ENCODE measurements around the gene BRWD1.
A peak's percentile ranks its signal among the peaks of the same experiment; 100 is the strongest.
"Not testable (repeated sequence)": the region's sequence is repeated elsewhere in the genome, so short reads cannot be mapped to it uniquely, and the experiment has no call there.

Gene BRWD1

DNA sequence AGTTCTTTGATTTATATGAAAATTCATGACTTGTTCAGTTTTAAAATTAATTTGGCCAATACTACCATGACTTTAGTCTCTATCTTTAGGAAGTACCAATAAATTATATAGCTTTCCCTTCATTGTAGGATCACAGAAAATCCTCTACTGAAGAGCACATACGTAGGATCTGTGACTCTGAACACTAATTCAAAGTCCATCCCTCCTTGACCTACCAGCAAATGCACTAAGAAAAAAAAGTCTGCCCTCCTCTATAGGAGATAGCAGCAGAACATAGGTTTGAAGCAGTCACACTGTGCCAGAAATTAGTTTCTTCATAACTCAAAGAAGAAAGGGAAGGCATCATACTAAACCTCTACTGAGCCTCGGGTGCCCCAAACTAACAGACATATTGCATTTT lies 16.5 kb downstream of the BRWD1 start:
- no peak for DNase-seq

DNA sequence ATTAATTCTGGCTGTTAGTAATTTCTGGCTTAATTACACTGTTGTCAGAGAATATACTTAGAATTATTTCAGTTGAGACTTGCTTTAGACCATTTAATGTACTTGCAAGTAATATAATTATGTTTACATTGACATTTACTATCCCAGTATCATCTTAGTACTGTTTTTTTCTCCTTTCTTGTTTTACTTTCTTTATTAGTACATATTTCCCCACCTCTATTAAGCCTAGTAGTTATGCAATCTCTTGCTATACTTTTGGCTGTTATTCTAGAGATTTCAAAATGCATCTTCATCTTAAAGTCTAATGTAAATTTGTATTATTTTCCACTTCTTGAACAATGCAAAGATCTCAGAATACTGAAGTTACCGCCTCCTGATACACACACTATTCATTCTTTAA lies 24.4 kb downstream of the BRWD1 start:
- no peak for DNase-seq

GRCh38 chr21:39282911-39283310 lies 30.5 kb downstream of the BRWD1 start:
- no peak for DNase-seq

- no peak for DNase-seq
Measured at GRCh38 chr21:39281853-39282252, 31.6 kb downstream of the BRWD1 start.

DNA sequence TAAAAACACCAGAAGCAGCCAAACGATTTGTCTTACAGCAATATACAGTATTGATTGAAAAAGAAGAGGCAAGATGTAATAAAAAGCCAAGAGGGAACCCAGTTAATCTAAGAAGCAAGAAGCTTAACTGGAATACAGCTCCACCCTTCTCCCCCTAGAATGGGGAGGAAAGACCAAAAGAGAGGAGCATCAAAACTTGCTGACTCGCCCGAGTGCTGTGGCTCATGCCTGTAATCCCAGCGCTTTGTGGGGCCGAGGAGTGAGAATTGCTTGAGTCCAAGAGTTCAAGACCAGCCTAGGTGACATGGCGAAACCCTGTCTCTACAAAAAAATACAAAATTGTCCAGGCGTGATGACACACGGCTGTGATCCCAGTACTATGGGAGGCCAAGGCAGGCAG lies 32.2 kb downstream of the BRWD1 start:
- no peak for DNase-seq

GRCh38 chr21:39269620-39270019 lies 43.8 kb downstream of the BRWD1 start:
- DNase-seq, result no peak

GRCh38 chr21:39265603-39266002 lies 47.8 kb downstream of the BRWD1 start:
- DNase-seq, result no peak

DNA sequence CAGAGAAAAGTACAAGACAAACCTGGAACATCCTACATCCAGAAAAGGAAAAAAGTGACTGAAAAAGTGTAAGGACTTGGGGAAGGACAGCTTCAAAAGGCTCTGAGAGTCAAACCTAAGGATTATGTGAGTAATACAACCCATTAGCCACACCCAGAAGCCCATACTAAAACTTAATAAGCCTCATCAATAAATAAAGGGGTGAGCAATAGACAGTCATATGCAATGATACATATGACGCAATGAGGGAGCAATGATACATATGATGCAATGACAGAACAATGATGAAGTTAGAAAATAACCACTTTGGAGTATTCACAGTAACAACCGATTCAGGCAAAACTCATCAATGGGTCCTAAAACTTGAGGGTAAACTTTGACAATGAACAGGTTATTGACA lies 50.1 kb downstream of the BRWD1 start:
- no peak for DNase-seq

- DNase-seq, result no peak
Measured at GRCh38 chr21:39258207-39258606, 55.2 kb downstream of the BRWD1 start.

DNA sequence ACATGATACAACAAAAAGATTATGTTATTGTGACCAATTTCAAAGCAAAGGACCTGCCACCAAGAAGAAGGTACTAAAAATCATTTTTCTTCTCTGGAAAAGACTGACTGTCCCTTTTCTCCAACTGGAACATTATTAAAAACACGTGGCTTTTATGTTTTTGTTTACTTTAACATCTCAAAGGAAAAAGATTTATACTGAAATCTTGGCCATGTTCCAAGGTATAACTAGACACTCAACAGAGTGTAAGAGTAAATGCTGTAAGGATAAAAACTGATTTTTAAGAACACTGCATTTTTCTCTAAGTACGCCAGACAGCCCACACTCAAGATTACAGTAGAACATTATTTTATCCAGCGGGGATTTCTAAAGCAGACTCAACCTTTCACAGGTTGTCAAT lies 62.1 kb downstream of the BRWD1 start:
- no peak for DNase-seq

DNA sequence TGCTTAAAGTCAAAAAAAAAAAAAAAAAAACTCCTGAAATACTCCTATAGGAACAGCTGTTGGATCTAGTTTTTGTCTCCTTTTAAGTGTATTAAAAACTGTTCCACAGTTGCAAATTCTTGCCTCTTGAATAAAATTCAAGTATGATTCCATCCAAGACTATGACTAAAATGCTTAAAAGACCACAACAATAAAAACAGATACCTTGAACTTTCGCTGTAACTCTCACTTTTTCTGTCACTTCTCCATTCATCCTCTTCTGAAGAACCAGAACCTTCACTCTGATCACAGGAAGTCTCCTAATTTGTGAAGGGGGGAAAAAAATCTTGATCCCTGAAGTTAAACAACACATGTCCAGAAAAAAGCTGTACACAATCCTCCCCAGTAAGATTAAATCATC lies 75.2 kb downstream of the BRWD1 start:
- DNase-seq, result no peak

- DNase-seq, result no peak
Measured at GRCh38 chr21:39232861-39233291, 80.6 kb downstream of the BRWD1 start.

- DNase-seq, result no peak
Measured at GRCh38 chr21:39224930-39225329, 88.5 kb downstream of the BRWD1 start.

DNA sequence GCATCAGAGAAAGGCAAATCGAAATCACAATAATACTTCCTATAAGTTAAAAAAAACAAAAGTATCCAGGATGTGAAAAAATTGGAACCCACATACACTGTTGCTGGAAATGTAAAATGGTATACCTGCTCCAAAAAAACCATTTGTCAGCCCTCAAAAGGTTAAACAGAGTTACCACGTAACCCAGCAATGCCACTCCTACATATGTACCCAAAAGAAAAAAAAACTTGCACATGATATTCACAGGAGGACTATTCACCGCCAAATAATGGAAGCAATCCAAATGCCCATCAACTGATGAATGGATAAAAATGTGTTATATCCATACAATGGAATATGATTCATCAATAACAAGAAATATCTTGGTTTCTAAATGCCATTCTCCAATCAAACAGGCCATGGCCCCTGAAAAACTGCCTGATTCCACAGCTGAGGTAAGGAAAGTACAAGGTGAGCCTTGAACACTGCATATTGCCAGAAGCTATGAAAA lies 91.4 kb downstream of the BRWD1 start:
- DNase-seq, result no peak

DNA sequence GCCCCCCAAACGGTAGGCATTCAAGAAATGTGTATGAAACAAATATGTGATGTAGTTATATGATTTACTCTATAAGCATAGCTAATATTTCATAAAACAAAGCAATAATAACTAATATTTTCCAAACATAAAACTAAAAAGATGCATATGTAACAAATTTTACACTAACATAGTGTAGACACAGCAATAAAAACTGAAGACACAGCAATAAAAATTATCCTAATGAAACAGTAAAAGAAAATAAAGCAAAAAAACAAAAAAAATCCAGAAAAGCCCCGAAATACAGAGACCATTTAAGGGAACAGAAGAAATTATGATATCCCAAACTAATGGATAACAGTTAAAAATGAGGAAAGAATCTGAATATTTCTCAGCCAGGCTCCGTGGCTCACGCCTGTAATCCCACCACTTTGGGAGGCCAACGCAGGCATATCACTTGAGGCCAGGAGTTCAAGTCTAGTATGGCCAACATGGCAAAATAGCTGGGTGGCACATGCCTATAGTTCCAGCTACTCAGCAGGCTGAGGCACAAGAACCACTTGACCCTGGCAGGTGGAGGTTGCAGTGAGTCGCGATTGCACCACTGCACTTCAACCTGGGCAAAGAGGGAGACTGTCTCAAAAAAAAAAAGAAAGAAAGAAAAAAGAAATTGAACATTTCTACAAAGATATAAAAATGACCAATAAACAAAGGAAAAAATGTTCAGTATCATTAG lies 92.0 kb downstream of the BRWD1 start:
- DNase-seq, result no peak

- not testable (repeated sequence) for DNase-seq
Measured at GRCh38 chr21:39220875-39221274, 92.6 kb downstream of the BRWD1 start.

DNA sequence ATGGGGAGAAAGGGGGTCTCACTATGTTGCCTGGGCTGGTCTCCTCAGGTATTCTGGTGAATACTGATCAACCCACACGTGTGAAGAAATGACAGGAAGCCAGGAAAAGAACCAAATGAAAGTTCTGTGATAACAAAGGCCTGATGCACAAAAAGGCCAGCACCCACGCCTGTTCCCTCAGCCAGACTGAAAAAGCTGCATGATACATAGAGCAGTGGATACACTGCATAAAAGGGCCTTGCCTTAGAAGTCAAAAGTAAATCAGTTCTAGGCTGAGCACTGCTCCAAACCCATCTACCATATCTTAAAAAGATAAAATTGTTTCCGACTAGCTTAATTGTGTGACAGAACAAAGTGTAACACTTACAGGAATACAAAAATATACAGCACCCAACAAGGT lies 93.3 kb downstream of the BRWD1 start:
- peak in 1 of 56 donors; percentile 4 for DNase-seq

- no peak for DNase-seq
Measured at GRCh38 chr21:39218082-39218409, 95.4 kb downstream of the BRWD1 start.

DNA sequence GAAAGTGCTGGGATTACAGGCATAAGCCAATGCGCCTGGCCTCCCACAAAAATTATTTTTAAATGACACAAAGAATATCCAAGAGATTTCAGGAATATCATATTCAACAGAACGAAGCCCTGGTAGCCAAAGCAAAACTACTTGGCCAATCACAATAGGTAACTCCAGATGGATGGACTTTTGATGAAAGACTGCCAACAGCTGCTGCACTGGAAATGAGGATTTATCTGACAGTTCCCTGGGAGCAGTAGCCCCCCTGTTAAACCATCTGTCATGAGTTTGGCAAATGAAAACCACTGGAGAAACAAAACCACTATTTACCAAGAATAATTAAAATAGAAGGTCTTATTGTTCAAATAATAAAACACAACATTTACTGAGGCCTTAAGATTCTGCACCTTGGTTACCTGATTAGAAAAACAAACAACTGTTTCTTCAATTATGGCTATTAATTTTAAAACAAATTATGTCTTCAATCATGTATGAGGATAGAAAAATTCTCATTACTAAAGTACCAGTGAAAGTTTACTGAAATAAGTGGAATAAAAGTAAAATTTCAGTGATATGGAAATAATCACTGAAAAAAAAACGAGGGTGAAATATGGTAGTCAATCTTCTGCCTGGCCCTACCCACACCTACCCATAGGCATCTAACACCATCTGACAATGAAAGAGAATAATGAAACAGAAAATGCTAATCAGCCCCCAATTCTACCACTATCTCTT lies 95.9 kb downstream of the BRWD1 start:
- no peak for DNase-seq

DNA sequence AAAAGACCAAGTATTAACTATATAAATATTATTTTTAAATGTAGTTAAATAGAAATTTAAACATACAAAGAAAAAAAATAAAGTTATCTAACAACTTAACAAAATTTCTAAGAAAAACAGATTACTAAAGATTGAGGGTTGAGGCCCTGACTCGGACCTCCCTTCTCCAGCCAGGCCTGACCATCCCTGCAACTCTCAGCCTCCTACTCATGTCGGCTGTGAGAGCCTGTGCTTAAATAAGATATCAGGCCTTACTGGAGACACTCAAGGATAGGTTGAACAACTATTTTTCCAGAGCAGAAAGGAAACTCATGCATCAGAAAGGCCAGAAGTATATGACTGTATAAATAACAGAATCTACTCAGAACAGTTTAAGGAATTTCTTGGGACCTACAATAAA lies 97.1 kb downstream of the BRWD1 start:
- DNase-seq, result no peak

GRCh38 chr21:39215078-39215477 lies 98.4 kb downstream of the BRWD1 start:
- DNase-seq, result no peak

DNA sequence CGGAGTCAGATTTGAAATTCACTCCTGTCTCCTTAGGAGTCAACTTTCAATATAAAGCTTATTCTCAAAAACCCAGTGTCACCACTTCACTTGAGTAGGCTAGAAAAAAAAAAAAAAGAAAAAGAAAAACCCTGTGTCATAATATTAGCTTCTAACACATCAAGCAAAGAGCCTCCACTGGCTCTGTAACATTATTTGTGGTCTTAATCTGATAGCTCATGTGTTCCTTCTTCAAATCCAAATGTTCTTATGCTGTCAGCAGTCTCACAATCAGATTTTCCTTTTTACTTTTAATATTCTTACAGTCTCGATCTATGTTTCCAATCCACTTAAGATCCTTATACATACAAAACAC lies 104.1 kb downstream of the BRWD1 start:
- no peak for DNase-seq

GRCh38 chr21:39208624-39209333 lies 104.7 kb downstream of the BRWD1 start:
- DNase-seq, result no peak
